ENCODE measurements around the gene PRSS2.
A peak's percentile ranks its signal among the peaks of the same experiment; 100 is the strongest.

The PRSS2 gene

GRCh38 chr7:142801601-142802295, 31.0 kb downstream of the PRSS2 start:
- no peak for DNase-seq (ENCODE audit: low spot score)

GRCh38 chr7:142802301-142802700, 31.5 kb downstream of the PRSS2 start:
- DNase-seq (ENCODE audit: low spot score) = no peak

- DNase-seq (ENCODE audit: low spot score) = no peak
Observed at GRCh38 chr7:142803901-142804300, 33.1 kb downstream of the PRSS2 start.

- no peak for DNase-seq (ENCODE audit: low spot score)
Observed at GRCh38 chr7:142804728-142805207, 34.0 kb downstream of the PRSS2 start.

- no peak for DNase-seq (ENCODE audit: low spot score)
Observed at GRCh38 chr7:142805350-142806021, 34.7 kb downstream of the PRSS2 start.

- DNase-seq (ENCODE audit: low spot score) = no peak
Observed at GRCh38 chr7:142806022-142806356, 35.2 kb downstream of the PRSS2 start.

GRCh38 chr7:142806957-142807356, 36.2 kb downstream of the PRSS2 start:
- DNase-seq (ENCODE audit: low spot score) = no peak

- no peak for DNase-seq (ENCODE audit: low spot score)
Observed at GRCh38 chr7:142807855-142808460, 37.2 kb downstream of the PRSS2 start.

- DNase-seq (ENCODE audit: low spot score) = peak; percentile 20
Observed at GRCh38 chr7:142808461-142808801, 37.7 kb downstream of the PRSS2 start.

- DNase-seq (ENCODE audit: low spot score) = peak; percentile 82
Observed at GRCh38 chr7:142808802-142809583, 38.2 kb downstream of the PRSS2 start.

- no peak for DNase-seq (ENCODE audit: low spot score)
Observed at GRCh38 chr7:142809671-142810070, 38.9 kb downstream of the PRSS2 start.

- DNase-seq (ENCODE audit: low spot score) = peak; percentile 54
Observed at GRCh38 chr7:142811154-142811737, 40.5 kb downstream of the PRSS2 start.

GRCh38 chr7:142812437-142813215, 41.9 kb downstream of the PRSS2 start:
- DNase-seq (ENCODE audit: low spot score) = no peak

- no peak for DNase-seq (ENCODE audit: low spot score)
Observed at GRCh38 chr7:142813226-142813625, 42.5 kb downstream of the PRSS2 start.

- DNase-seq (ENCODE audit: low spot score) = no peak
Observed at GRCh38 chr7:142813699-142814098, 42.9 kb downstream of the PRSS2 start.

GRCh38 chr7:142814451-142814850, 43.7 kb downstream of the PRSS2 start:
- DNase-seq (ENCODE audit: low spot score) = no peak

- DNase-seq (ENCODE audit: low spot score) = no peak
Observed at GRCh38 chr7:142815134-142815533, 44.4 kb downstream of the PRSS2 start.

GRCh38 chr7:142817506-142817905, 46.7 kb downstream of the PRSS2 start:
- DNase-seq (ENCODE audit: low spot score) = no peak

GRCh38 chr7:142819530-142819929, 48.8 kb downstream of the PRSS2 start:
- DNase-seq (ENCODE audit: low spot score) = no peak

- DNase-seq (ENCODE audit: low spot score) = no peak
Observed at GRCh38 chr7:142822714-142823113, 51.9 kb downstream of the PRSS2 start.

Measured in germinal center (tissue), 1 donor.